Mesendoderm (in vitro differentiated cells): Measurements from ENCODE around the gene TKFC.

Source experiments
- DNase-seq: peaks from one replicate; pipeline ENCODE4 v3.0.0; 2013
- H2AK5ac ChIP-seq: 2 replicates; pipeline ENCODE4 v1.6.1; 2013; ENCODE audit warnings: low read length, inconsistent platforms
- H2BK120ac ChIP-seq: 2 replicates; pipeline ENCODE4 v1.6.1; 2013; ENCODE audit warnings: low read depth, mild to moderate bottlenecking, low read length, moderate library complexity, mixed read lengths
- H2BK15ac ChIP-seq: replicated peaks from 2 replicates; pipeline ENCODE4 v1.6.1; 2013; ENCODE audit warnings: low read depth, mild to moderate bottlenecking, moderate library complexity
- H2BK5ac ChIP-seq: 2 replicates; pipeline ENCODE4 v1.6.1; 2013; ENCODE audit warnings: low read length, inconsistent platforms
- H3K18ac ChIP-seq: 2 replicates; pipeline ENCODE4 v1.6.1; 2013; ENCODE audit warnings: mild to moderate bottlenecking, low read length, mixed read lengths
- H3K23ac ChIP-seq: one replicate; pipeline ENCODE4 v1.6.1; 2013; ENCODE audit warnings: low read length
- H3K27ac ChIP-seq: 2 replicates; pipeline ENCODE4 v1.5.1; 2013; ENCODE audit warnings: low read depth, mild to moderate bottlenecking, inconsistent platforms, low read length, moderate library complexity
- H3K27me3 ChIP-seq: 2 replicates; pipeline ENCODE4 v1.6.1; 2013; ENCODE audit warnings: low read length, control low read depth, mild to moderate bottlenecking, inconsistent platforms; ENCODE audit not compliant: insufficient read depth, poor library complexity
- H3K36me3 ChIP-seq: 2 replicates; pipeline ENCODE4 v1.6.1; 2013; ENCODE audit warnings: low read length, inconsistent platforms; ENCODE audit not compliant: control insufficient read depth, insufficient read depth
- H3K4ac ChIP-seq: one replicate; pipeline ENCODE4 v1.6.1; 2013; ENCODE audit warnings: low read depth, mild to moderate bottlenecking, low read length, moderate library complexity
- H3K4me1 ChIP-seq: 2 replicates; pipeline ENCODE4 v1.6.1; 2013; ENCODE audit warnings: low read depth, low read length, inconsistent platforms; ENCODE audit not compliant: control insufficient read depth
- H3K4me2 ChIP-seq: 2 replicates; pipeline ENCODE4 v1.6.1; 2013; ENCODE audit warnings: low read length
- H3K4me3 ChIP-seq: 2 replicates; pipeline ENCODE4 v1.5.1; 2013; ENCODE audit warnings: mild to moderate bottlenecking, low read length
- H3K56ac ChIP-seq: one replicate; pipeline ENCODE4 v1.6.1; 2013; ENCODE audit warnings: low read length
- H3K79me1 ChIP-seq: 2 replicates; pipeline ENCODE4 v1.6.1; 2013; ENCODE audit warnings: low read length, inconsistent platforms
- H3K79me2 ChIP-seq: 2 replicates; pipeline ENCODE4 v1.6.1; 2013; ENCODE audit warnings: mild to moderate bottlenecking, low read length; ENCODE audit not compliant: control insufficient read depth, insufficient read depth
- H3K9ac ChIP-seq: 2 replicates; pipeline ENCODE4 v1.6.1; 2013; ENCODE audit warnings: low read length, inconsistent platforms
- H4K5ac ChIP-seq: one replicate; pipeline ENCODE4 v1.6.1; 2013; ENCODE audit warnings: low read length
- H4K8ac ChIP-seq: one replicate; pipeline ENCODE4 v1.6.1; 2013; ENCODE audit warnings: low read depth, mild to moderate bottlenecking, control low read depth, low read length, moderate library complexity
- whole genome bisulfite sequencing: extraction: QIAGEN DNeasy Blood & Tissue Kit; methylation state at CpG from one replicate; pipeline ENCODE4 v1.1.7; 2013; ENCODE audit warnings: low lambda C conversion rate, missing lambda C conversion rate; ENCODE audit not compliant: insufficient coverage; ENCODE audit errors: extremely low coverage; 5-methylcytosine and 5-hydroxymethylcytosine counted together

Gene TKFC

GRCh38 chr11:61309141-61309540 is 23.9 kb upstream of the TKFC start:
- Histone ChIP-seq H3K56ac (no peak overlapping the region), H4K8ac (no peak overlapping the region), H3K4me1 (no peaks in the 10 kb centered on the region), H2BK15ac (no peak overlapping the region), H2AK5ac (no peak overlapping the region), H4K5ac (no peak overlapping the region), H3K4ac (no peak overlapping the region), H2BK5ac (no peak overlapping the region), H3K79me2 (no peaks in the 10 kb centered on the region), H3K4me3 (no peak overlapping the region), H3K23ac (no peak overlapping the region), H3K4me2 (no peak overlapping the region), H2BK120ac (no peak overlapping the region), H3K36me3 (peaks cover 39% of the 10 kb centered on the region), H3K18ac (no peak overlapping the region), H3K27ac (no peak overlapping the region), H3K9ac (no peak overlapping the region), H3K79me1 (peaks cover 1% of the 10 kb centered on the region), H3K27me3 (no peaks in the 10 kb centered on the region)
- no peak for DNase-seq
- WGBS = no CpG with 5 or more reads among the region's 4 CpGs

- peaks cover 1% of the 10 kb centered on the region for H3K79me1 ChIP-seq
- H3K79me2 ChIP-seq = no peaks in the 10 kb centered on the region
- H3K4ac ChIP-seq = no peak overlapping the region
- H3K36me3 ChIP-seq = peaks cover 43% of the 10 kb centered on the region
- no peak for DNase-seq
- H2BK120ac ChIP-seq = no peak overlapping the region
- H3K4me1 ChIP-seq = no peaks in the 10 kb centered on the region
- no peak overlapping the region for H4K5ac ChIP-seq
- H3K9ac ChIP-seq = no peak overlapping the region
- H2BK15ac ChIP-seq = no peak overlapping the region
- no peak overlapping the region for H3K18ac ChIP-seq
- H3K23ac ChIP-seq = no peak overlapping the region
- H3K27me3 ChIP-seq = no peaks in the 10 kb centered on the region
- no CpG with 5 or more reads among the region's 7 CpGs for WGBS
- no peak overlapping the region for H2AK5ac ChIP-seq
- no peak overlapping the region for H3K4me2 ChIP-seq
- no peak overlapping the region for H4K8ac ChIP-seq
- no peak overlapping the region for H3K27ac ChIP-seq
- no peak overlapping the region for H2BK5ac ChIP-seq
- no peak overlapping the region for H3K56ac ChIP-seq
- H3K4me3 ChIP-seq = no peak overlapping the region
Measured at GRCh38 chr11:61309739-61310138, 23.3 kb upstream of the TKFC start.

GRCh38 chr11:61310749-61311148 is 22.3 kb upstream of the TKFC start:
- Histone ChIP-seq H2BK5ac (no peak overlapping the region), H3K18ac (no peak overlapping the region), H4K8ac (no peak overlapping the region), H2AK5ac (no peak overlapping the region), H3K23ac (no peak overlapping the region), H3K56ac (no peak overlapping the region), H2BK15ac (no peak overlapping the region), H2BK120ac (no peak overlapping the region), H3K4me1 (no peaks in the 10 kb centered on the region), H3K4me3 (no peak overlapping the region), H3K79me2 (no peaks in the 10 kb centered on the region), H3K4me2 (no peak overlapping the region), H4K5ac (no peak overlapping the region), H3K79me1 (peaks cover 1% of the 10 kb centered on the region), H3K27me3 (no peaks in the 10 kb centered on the region), H3K36me3 (peaks cover 44% of the 10 kb centered on the region), H3K27ac (no peak overlapping the region), H3K9ac (no peak overlapping the region), H3K4ac (no peak overlapping the region)
- WGBS = no CpG with 5 or more reads among the region's 8 CpGs
- no peak for DNase-seq

- Histone ChIP-seq H3K4me1 (no peaks in the 10 kb centered on the region), H3K79me1 (no peaks in the 10 kb centered on the region), H2BK15ac (no peak overlapping the region), H2AK5ac (no peak overlapping the region), H3K4ac (no peak overlapping the region), H3K4me3 (no peak overlapping the region), H3K27me3 (no peaks in the 10 kb centered on the region), H3K27ac (no peak overlapping the region), H2BK120ac (no peak overlapping the region), H3K79me2 (no peaks in the 10 kb centered on the region), H4K8ac (no peak overlapping the region), H3K56ac (no peak overlapping the region), H2BK5ac (no peak overlapping the region), H3K9ac (no peak overlapping the region), H3K36me3 (peaks cover 30% of the 10 kb centered on the region), H3K18ac (no peak overlapping the region), H3K4me2 (no peak overlapping the region), H4K5ac (no peak overlapping the region), H3K23ac (no peak overlapping the region)
- no peak for DNase-seq
- no CpG with 5 or more reads among the region's 2 CpGs for WGBS
Measured at GRCh38 chr11:61315260-61315659, 17.8 kb upstream of the TKFC start.

- Histone ChIP-seq H4K5ac (no peak overlapping the region), H3K36me3 (peaks cover 23% of the 10 kb centered on the region), H3K79me2 (peaks cover 34% of the 10 kb centered on the region), H3K4ac (no peak overlapping the region), H3K9ac (no peak overlapping the region), H3K27me3 (no peaks in the 10 kb centered on the region), H2BK120ac (no peak overlapping the region), H3K56ac (no peak overlapping the region), H2BK5ac (no peak overlapping the region), H3K27ac (no peak overlapping the region), H4K8ac (no peak overlapping the region), H2AK5ac (no peak overlapping the region), H3K4me3 (no peak overlapping the region), H2BK15ac (no peak overlapping the region), H3K4me1 (no peaks in the 10 kb centered on the region), H3K18ac (no peak overlapping the region), H3K79me1 (peaks cover 11% of the 10 kb centered on the region), H3K4me2 (no peak overlapping the region), H3K23ac (no peak overlapping the region)
- no CpG with 5 or more reads among the region's 2 CpGs for WGBS
- no peak for DNase-seq
Measured at GRCh38 chr11:61325649-61326414, 7.2 kb upstream of the TKFC start.

- Histone ChIP-seq H3K4me1 (peaks cover 2% of the 10 kb centered on the region), H4K5ac (no peak overlapping the region), H3K4me3 (no peak overlapping the region), H3K79me1 (peaks cover 11% of the 10 kb centered on the region), H2BK5ac (no peak overlapping the region), H3K23ac (no peak overlapping the region), H3K18ac (no peak overlapping the region), H3K79me2 (peaks cover 52% of the 10 kb centered on the region), H3K56ac (no peak overlapping the region), H3K9ac (no peak overlapping the region), H2AK5ac (no peak overlapping the region), H3K27ac (no peak overlapping the region), H2BK120ac (no peak overlapping the region), H2BK15ac (no peak overlapping the region), H3K4me2 (no peak overlapping the region), H3K36me3 (peaks cover 17% of the 10 kb centered on the region), H3K4ac (no peak overlapping the region), H4K8ac (no peak overlapping the region), H3K27me3 (no peaks in the 10 kb centered on the region)
- no peak for DNase-seq
Measured at GRCh38 chr11:61327669-61328071, 5.4 kb upstream of the TKFC start.
